CD14-positive monocyte (primary cell): ENCODE data around the gene INHA. TPM values are rescaled to one million over a fixed set of nuclear protein-coding genes. Genes with fewer than 3 reads are reported as not detected.

ENCODE experiments used
- DNase-seq, 3 donors: peaks; one replicate each; pipeline ENCODE4 v3.0.0-alpha.2; 2011 to 2022
- H2AFZ ChIP-seq: 2 replicates; pipeline ENCODE4 v1.6.0; 2012; ENCODE audit warnings: mild to moderate bottlenecking, low read depth, low read length, inconsistent platforms; ENCODE audit not compliant: insufficient read depth, poor library complexity, severe bottlenecking
- H3K27ac ChIP-seq, 2 donors: 1 replicate in 1 of 2; 2 replicates in 1 of 2; pipeline ENCODE4 v1.5.1; 2012 to 2013; ENCODE audit warnings: low read length in 2 of 2, control low read depth in 1 of 2, inconsistent platforms in 1 of 2, low read depth in 1 of 2, mild to moderate bottlenecking in 1 of 2
- H3K27me3 ChIP-seq, 2 donors: one replicate each; pipeline versions ENCODE4 v1.6.0 to v1.6.1; 2011 to 2013; ENCODE audit warnings: low read length in 2 of 2; ENCODE audit not compliant: control insufficient read depth in 2 of 2, insufficient read depth in 2 of 2
- H3K36me3 ChIP-seq, 2 donors: replicated peaks in 1 of 2; 1 replicate in 1 of 2; 2 replicates in 1 of 2; pipeline versions ENCODE4 v1.5.1 to v1.6.1; 2012 to 2013; ENCODE audit warnings: low read length in 2 of 2, control low read depth in 1 of 2, inconsistent platforms in 1 of 2, mild to moderate bottlenecking in 1 of 2; ENCODE audit not compliant: insufficient read depth in 2 of 2, control insufficient read depth in 1 of 2
- H3K4me1 ChIP-seq, 2 donors: 1 replicate in 1 of 2; 2 replicates in 1 of 2; pipeline versions ENCODE4 v1.5.1 to v1.6.1; 2012 to 2013; ENCODE audit warnings: low read length in 2 of 2, control low read depth in 1 of 2, inconsistent platforms in 1 of 2, mild to moderate bottlenecking in 1 of 2, moderate library complexity in 1 of 2; ENCODE audit not compliant: insufficient read depth in 2 of 2, control insufficient read depth in 1 of 2
- H3K4me2 ChIP-seq: replicated peaks from 2 replicates; pipeline ENCODE3; 2012; ENCODE audit warnings: low read length, moderate library complexity, mild to moderate bottlenecking; ENCODE audit not compliant: poor library complexity, severe bottlenecking; ENCODE audit errors: extremely low read depth
- H3K4me3 ChIP-seq, 3 experiments: fragments of 200-600 bp in 1 of 3; sonication (generic) in 1 of 3; replicated peaks in 1 of 3; 1 replicate in 2 of 3; 2 replicates in 1 of 3; pipeline ENCODE4 v1.5.1; 2011 to 2013; ENCODE audit warnings: low read length in 3 of 3, mild to moderate bottlenecking in 3 of 3, control low read depth in 2 of 3, low read depth in 2 of 3, inconsistent platforms in 1 of 3, moderate library complexity in 1 of 3
- H3K79me2 ChIP-seq: 2 replicates; pipeline ENCODE4 v1.6.0; 2012; ENCODE audit warnings: mild to moderate bottlenecking, control low read depth, inconsistent platforms, low read length, moderate library complexity; ENCODE audit not compliant: insufficient read depth
- H3K9ac ChIP-seq: 2 replicates; pipeline ENCODE4 v1.6.0; 2017; ENCODE audit warnings: low read length, mild to moderate bottlenecking; ENCODE audit not compliant: insufficient read depth, poor library complexity, severe bottlenecking
- H3K9me3 ChIP-seq, 2 donors: replicated peaks in 1 of 2; 1 replicate in 1 of 2; 2 replicates in 1 of 2; pipeline versions ENCODE4 v1.5.1 to v1.6.1; 2012 to 2013; ENCODE audit warnings: low read length in 2 of 2, control low read depth in 1 of 2; ENCODE audit not compliant: control insufficient read depth in 1 of 2, insufficient read depth in 1 of 2
- H4K20me1 ChIP-seq: 2 replicates; pipeline ENCODE4 v1.6.0; 2012; ENCODE audit warnings: mild to moderate bottlenecking, low read length, control low read depth, moderate library complexity; ENCODE audit not compliant: insufficient read depth
- H3K27ac Mint-ChIP-seq, 7 donors: one replicate each; pipeline ENCODE4 v1.8.0; 2020; ENCODE audit warnings: mild to moderate bottlenecking in 7 of 7, mixed read lengths in 7 of 7, moderate library complexity in 6 of 7, inconsistent platforms in 2 of 7
- H3K27me3 Mint-ChIP-seq, 3 donors: one replicate each; pipeline ENCODE4 v1.8.0; 2021 to 2022; ENCODE audit warnings: low read depth in 3 of 3, mild to moderate bottlenecking in 3 of 3, mixed read lengths in 3 of 3, moderate library complexity in 3 of 3, inconsistent platforms in 1 of 3
- H3K36me3 Mint-ChIP-seq, 2 donors: one replicate each; pipeline ENCODE4 v1.8.0; 2020; ENCODE audit warnings: mixed read lengths in 2 of 2, inconsistent platforms in 1 of 2, mild to moderate bottlenecking in 1 of 2
- H3K4me1 Mint-ChIP-seq: one replicate; pipeline ENCODE4 v1.8.0; 2020; ENCODE audit warnings: mild to moderate bottlenecking, mixed read lengths
- H3K4me3 Mint-ChIP-seq, 2 donors: one replicate each; pipeline ENCODE4 v1.8.0; 2020; ENCODE audit warnings: mild to moderate bottlenecking in 2 of 2, mixed read lengths in 2 of 2, moderate library complexity in 1 of 2
- H3K9me3 Mint-ChIP-seq, 7 donors: one replicate each; pipeline ENCODE4 v1.8.0; 2020 to 2022; ENCODE audit warnings: mixed read lengths in 7 of 7, mild to moderate bottlenecking in 6 of 7, moderate library complexity in 6 of 7, inconsistent platforms in 2 of 7
- CTCF ChIP-seq: fragments of 200-600 bp; IDR thresholded peaks from one replicate; pipeline ENCODE4 v1.8.0; 2022; ENCODE audit warnings: antibody characterized with exemption, mild to moderate bottlenecking
- WGBS: methylation state at CpG from one replicate; pipeline ENCODE4 v1.1.5; 2013; ENCODE audit warnings: missing lambda C conversion rate; ENCODE audit not compliant: insufficient coverage; 5-methylcytosine and 5-hydroxymethylcytosine counted together
- intact Hi-C, 2 donors: fragments of 100-400 bp; cut with micrococcal nuclease; formaldehyde crosslinking; loops; one replicate each; pipeline versions ENCODE4 v1.15.0 to v1.15.1; 2023
- polyA plus RNA-seq, 3 donors: library from polyadenylated mRNA; depleted of rRNA in 1 of 3; unstranded in 2 of 3; stranded (reverse) in 1 of 3; fragments of 300-500 nt in 2 of 3; fragments of >200 nt in 1 of 3; fragmentation: Illumina TruSeq in 2 of 3; gene quantifications; 1 replicate in 2 of 3; 2 replicates in 1 of 3; pipeline ENCODE4 v1.2.3, GENCODE V29; 2012 to 2021

The INHA gene
- polyA plus RNA-seq, 3 donors = not detected

GRCh38 chr2:219533930-219534661 lies 38.0 kb upstream of the INHA start:
- no peaks in the 10 kb centered on the region for H3K36me3 ChIP-seq
- no peaks in the 10 kb centered on the region for H3K4me1 ChIP-seq
- no peak overlapping the region for H3K9ac ChIP-seq
- Mint-ChIP-seq H3K4me1 (no peaks in the 10 kb centered on the region), H3K4me3 (no peak overlapping the region), H3K9me3 (peaks cover 0 to 2% (median 0%) of the 10 kb centered on the region in 7 donors), H3K36me3 (no peaks in the 10 kb centered on the region), H3K27ac (no peak overlapping the region), H3K27me3 (peaks cover 29 to 31% (median 30%) of the 10 kb centered on the region in 3 donors)
- no peak overlapping the region for H2AFZ ChIP-seq
- no peak overlapping the region for H3K4me3 ChIP-seq
- DNase-seq = no peak
- no peaks in the 10 kb centered on the region for H3K79me2 ChIP-seq
- no peak for TF ChIP-seq CTCF
- no peaks in the 10 kb centered on the region for H3K9me3 ChIP-seq
- no peaks in the 10 kb centered on the region for H4K20me1 ChIP-seq
- H3K27me3 ChIP-seq = peaks cover 6 to 12% of the 10 kb centered on the region in 2 donors
- no peak overlapping the region for H3K27ac ChIP-seq
- H3K4me2 ChIP-seq = no peak overlapping the region
- intact Hi-C loops = loop anchor here (5.0 kb wide), 3 partner anchors 37 to 77 kb away; partner anchors contain the start of gene GMPPA (in 1 of the 2)
- WGBS = 100% methylated on average over 2 of the region's 6 CpGs

- intact Hi-C loops = no loop called here
- no peaks in the 10 kb centered on the region for H3K9me3 ChIP-seq
- peaks cover 0 to 9% of the 10 kb centered on the region in 2 donors for H3K27me3 ChIP-seq
- H3K36me3 Mint-ChIP-seq = no peaks in the 10 kb centered on the region
- H3K27ac ChIP-seq = no peak overlapping the region
- no peak for TF ChIP-seq CTCF
- H3K79me2 ChIP-seq = no peaks in the 10 kb centered on the region
- peaks cover 0 to 2% (median 0%) of the 10 kb centered on the region in 7 donors for H3K9me3 Mint-ChIP-seq
- H3K4me3 ChIP-seq = no peak overlapping the region
- H3K27me3 Mint-ChIP-seq = peaks cover 12 to 19% (median 17%) of the 10 kb centered on the region in 3 donors
- DNase-seq = no peak
- no peak overlapping the region for H2AFZ ChIP-seq
- no peaks in the 10 kb centered on the region for H3K36me3 ChIP-seq
- H3K4me1 Mint-ChIP-seq = no peaks in the 10 kb centered on the region
- no peak overlapping the region for H3K4me3 Mint-ChIP-seq
- no peak overlapping the region for H3K27ac Mint-ChIP-seq
- no peak overlapping the region for H3K9ac ChIP-seq
- H3K4me1 ChIP-seq = peaks cover under 1% of the 10 kb centered on the region in 2 donors
- 87% methylated on average over 14 of the region's 16 CpGs for WGBS
- H3K4me2 ChIP-seq = no peak overlapping the region
- H4K20me1 ChIP-seq = no peaks in the 10 kb centered on the region
Measured at GRCh38 chr2:219536425-219536824, 35.7 kb upstream of the INHA start.
